GM19025 (cell line): ENCODE data around the gene TCERG1L.
"Not testable (repeated sequence)": the region's sequence is repeated elsewhere in the genome, so short reads cannot be mapped to it uniquely, and the experiment has no call there.

Experiments
- ATAC-seq: cut with Tn5 transposase; IDR thresholded peaks from one replicate; pipeline ENCODE4 v1.9.1; 2021; ENCODE audit warnings: mild to moderate bottlenecking, low read depth, moderate library complexity; ENCODE audit not compliant: unreplicated experiment

TCERG1L gene

DNA sequence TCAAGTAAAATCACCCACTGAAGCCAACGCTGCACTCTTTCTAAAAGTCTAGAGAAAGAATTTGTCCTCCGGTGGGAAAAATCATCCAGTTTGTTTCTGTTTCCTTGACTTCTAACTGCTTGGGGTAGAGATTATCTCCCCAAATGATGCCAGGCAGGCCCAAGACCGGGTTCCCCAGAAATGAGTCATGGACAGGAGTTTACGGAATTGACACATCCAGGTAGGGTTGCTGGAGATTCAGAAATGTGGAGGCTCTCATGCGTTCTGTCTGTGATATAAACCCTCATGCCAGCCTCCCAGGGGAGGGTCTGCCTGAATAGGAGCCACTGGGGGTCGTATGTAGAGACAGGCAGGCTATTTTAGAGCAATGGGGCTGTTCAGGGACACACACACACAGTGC lies 230.9 kb downstream of the TCERG1L start:
- no peak for ATAC-seq

DNA sequence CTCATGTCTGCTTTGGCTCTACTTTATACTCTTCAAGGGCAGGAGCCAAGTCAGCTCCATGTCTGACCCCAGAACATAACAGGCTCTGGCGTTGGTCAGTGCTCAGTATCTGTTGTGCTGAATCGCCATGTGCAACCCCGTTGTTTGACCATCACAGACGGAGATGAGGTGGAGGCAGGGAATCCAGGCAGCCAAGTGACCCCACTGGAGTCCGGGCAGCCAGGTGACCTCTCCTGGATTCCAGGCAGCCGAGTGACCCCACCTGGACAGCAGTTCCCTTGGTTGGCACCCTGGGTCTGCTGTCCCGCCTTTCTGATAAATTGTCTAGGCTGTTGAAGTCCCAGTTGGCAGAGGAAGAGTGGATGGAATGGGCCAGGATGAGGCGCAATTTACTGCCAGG lies 232.2 kb downstream of the TCERG1L start:
- ATAC-seq, result no peak

DNA sequence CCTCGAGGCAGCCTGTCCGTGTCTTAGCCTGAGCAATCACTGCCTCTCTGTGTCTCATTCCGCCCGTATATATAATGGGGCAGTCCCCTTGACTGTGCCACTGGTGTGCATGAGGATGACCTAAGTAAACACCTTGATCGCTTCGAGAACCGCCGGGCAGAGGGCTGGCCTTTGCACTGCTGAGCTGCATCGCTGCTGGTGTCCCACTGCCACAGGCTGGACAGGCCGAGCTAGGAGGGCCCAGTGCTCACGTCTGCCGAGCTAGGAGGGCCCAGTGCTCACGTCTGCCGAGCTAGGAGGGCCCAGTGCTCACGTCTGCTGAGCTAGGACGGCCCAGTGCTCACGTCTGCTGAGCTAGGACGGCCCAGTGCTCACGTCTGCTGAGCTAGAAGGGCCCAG lies 232.6 kb downstream of the TCERG1L start:
- ATAC-seq, result not testable (repeated sequence)

DNA sequence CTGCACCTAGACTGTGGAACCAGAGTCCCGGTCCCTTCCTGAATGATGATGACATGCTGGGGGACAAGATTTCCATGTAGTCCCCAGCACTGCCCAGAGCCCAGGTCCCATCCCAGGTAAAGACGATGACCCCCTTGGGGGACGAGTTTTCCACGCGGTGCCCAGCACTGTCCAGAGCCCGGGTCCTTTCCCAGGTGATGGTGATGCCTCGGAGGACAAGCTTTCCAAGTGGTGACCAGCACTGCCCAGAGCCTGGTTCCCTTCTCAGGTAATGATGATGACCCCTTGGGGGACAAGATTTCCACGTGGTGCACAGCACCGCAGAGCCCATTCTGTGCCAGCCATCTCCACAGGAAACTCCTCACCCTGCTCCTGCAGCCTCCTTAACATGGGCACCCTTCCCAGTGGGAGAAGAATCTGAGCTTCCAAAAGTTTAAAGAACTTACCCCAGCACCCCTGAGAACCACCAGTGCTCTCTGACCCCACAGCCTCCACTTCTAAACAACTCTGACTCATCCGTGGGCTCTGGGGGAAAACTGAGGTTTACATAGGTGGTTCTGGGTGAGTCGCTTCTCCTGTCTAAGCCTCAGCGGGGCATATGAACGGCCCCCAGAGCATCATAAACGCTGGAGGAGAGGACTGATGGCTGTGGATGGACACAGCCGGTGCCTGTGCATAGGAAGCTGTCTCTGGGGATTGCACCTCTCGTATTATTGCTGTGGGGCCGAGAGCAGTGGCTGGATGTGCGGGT lies 233.2 kb downstream of the TCERG1L start:
- ATAC-seq, result no peak

DNA sequence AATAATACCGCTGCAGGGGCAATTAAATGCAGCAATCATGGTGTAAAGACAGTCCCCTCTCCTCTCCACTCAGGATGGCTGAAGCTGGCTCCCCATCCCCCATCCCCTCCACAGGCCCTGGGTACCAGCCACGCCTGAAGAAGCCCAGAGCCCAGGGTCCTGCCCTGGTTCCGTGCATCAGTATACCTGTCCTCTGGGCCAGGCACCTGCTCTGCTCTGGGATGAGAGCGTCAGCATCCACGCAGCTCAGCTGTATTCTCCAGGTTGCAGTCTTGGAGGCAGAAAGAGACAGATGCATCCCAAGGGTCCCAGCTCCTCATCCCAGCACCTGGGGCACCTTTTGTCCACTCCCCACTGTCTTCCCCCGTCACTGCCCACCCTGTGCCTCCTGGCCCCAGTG lies 233.8 kb downstream of the TCERG1L start:
- ATAC-seq, result no peak

DNA sequence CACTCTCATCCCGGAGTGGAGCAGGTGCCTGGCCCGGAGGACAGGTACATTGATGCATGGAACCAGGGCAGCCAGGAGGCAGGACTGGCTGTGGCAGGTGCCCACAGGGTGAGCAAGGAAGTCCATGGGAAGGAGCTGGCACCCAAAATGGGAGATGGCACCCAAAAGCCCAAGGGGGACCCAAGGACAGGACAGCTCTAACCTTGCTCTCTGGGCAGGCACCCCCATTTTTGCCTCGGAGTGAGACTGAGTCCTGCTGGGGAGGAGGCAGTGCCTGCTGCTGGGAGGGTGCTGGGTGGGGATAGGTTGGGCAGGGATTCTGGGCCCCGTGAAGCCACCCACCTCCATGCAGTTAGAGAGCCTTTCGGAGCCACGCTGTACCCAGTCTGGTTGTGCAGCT lies 234.5 kb downstream of the TCERG1L start:
- ATAC-seq, result no peak

DNA sequence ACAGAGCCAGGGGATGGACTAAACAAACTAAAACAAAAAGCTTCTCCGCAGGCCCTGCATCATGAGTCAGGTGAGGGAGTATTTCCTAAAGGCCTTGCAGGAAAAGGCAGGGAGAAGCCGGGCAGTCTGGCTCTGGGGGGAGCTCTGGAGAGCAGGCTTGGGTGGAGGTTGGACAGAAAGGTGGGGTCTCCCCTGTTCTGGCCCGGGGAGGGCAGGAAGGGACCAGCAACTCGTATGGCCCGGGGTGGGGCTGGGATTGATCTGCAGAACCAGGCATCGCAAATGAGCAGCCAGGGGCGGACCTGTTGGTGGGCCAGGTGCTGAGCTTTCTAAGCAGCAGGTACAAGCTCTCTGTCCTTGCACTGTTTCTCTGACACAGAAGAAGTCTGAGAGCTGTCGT lies 235.2 kb downstream of the TCERG1L start:
- no peak for ATAC-seq

DNA sequence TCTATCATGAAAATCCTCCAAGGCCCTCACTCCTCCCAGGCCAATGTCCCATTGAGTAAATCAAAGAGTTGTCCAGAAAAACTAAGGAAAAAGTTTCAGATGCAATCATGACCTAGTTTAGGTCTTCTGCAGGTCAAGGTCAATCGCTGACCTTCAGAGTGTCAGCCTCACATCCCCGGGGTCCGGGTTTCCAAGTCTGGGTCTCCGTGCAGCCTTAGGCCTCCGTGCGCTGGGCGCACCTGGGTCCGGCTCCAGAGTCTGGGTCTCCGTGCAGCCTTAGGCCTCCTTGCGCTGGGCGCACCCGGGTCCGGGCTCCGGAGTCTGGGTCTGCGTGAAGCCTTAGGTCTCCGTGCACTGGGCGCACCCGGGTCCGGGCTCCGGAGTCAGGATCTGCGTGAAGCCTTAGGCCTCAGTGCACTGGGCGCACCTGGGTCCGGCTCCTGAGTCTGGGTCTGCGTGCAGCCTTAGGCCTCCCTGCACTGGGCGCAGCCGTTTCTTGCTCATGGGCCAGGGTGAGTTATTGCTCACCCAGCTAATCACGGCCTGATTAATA lies 236.2 kb downstream of the TCERG1L start:
- ATAC-seq, result no peak

DNA sequence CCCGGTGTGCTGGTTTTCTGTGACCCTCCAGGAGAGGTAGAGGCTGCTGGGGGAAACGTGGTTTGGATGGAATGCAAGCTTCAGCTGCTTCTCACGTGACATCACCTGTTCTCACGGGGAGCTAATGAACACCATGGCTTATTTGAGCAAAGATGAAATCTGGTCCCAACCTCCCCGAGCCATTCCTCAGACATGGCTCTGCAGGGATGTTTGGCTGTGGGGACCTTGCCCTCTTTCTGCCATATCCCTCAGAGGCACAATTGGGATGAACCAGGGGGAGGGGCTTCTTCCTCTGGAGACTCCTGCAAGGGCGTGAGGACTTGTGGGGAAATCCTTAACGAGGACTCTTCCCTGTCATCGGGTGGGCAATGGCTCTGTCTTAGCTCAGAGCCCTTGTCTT lies 236.8 kb downstream of the TCERG1L start:
- no peak for ATAC-seq

DNA sequence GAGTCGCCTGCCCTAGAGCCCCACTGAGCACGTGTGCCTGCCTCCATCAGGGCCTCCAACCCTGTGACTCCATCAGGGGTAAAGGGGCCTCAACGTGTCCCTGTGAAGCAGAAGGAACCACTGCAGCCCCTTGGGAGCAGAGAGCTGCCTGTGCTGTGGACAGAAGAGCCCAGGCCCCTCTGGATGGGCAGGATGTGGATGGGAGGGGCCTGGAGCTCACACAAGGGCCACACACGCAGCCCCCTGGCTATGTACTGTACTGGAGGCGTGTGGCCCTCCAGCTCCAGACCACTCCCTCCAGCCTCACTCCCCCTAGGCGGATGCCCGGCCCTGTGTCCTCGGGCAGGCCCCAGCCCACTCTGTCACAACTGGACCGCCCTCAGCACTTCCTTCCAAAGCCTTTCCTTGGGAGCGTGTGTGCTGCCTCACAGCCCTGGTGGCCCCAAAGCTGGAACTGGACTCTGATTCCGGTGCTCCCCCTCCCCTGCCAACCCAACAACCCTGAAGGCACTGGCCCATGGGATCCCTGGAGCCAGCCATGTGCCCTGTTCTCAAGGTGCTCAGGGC lies 238.0 kb downstream of the TCERG1L start:
- no peak for ATAC-seq

DNA sequence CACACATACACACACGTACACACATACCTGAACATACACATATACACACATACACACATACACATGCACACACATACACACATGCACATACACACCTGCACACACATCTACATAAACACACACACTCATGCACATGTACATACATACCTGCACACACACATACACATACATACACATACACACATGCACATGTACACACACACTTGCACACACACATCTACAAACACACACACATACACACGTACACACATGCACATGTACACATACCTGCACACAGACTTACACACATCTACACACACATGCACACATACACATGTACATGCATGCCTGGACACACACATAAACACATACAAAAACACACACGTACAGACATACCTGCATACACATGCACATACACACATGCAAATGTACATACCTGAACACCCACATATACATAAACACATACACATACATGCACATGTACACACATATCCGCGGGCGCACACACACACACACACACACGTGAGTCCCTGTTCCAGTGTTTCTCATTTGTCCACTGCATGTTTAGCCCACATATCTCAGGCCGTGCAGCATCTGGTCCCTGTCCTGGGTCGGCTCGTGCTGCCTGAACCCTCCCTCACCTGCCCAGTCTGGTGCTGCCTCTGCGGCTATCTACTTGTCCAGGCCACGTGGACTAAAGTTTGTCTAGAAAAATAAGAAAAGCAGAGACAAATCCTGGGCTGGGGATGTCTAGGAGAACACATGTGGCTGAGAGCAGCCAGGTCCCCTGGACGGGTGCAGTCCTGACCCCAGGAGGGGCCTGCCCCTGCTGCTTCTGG lies 238.7 kb downstream of the TCERG1L start:
- no peak for ATAC-seq

DNA sequence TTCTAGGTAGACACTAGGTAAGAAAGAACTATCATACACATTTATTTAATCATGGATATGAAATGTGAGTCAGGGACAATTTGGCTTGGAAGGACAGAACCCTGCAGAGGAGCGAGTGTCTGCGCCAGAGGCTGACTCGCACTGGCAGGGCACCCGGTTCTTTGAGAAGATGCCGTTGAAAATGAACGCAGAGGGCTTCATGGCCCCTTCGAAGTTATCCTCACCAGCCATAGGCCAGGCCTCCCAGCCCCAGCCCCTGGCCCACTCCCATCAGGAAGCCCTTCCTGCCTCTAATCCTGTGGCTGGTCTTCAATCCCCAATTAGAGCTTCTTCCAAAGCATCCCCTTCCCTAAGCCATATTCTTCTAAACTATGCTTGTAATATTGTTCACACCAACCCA lies 239.8 kb downstream of the TCERG1L start:
- ATAC-seq, result no peak

DNA sequence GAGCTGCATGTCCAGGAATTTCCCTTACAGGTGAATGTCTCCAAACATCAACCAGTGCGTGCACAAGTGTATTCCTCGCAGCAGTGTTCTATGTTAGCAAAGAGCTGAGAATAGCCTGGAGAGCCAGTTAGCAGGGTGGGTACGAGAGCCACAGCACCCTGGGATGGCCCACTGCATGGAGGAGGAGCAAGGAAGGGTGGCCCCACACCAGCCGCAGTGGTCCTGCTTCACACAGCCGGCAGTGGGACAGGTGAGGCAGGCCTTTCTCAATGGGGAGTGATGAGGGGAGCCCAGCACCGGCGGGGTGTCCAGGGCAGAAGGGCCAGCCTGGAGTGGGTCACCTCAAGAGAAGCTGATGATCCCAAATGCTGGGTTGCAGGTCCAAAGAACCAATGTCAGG lies 240.7 kb downstream of the TCERG1L start:
- no peak for ATAC-seq

DNA sequence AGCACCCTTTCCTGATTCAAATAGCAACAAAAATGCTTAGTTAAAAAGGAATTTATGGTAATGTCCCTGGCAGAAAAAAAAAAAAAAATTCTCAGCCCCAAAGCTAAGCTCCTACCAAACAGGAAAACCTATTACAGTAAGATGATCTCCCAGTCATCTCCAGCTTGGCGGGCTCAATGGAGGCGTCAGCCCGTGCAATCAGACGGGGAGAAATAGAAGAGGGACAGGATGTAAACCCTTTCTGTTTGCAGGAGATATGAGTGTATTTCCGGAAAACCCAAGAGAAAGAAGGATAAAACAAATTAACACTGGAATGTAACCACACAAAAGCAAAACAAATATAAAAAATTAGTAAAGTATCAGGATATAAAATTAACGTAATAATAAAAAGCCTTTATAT lies 242.8 kb downstream of the TCERG1L start:
- no peak for ATAC-seq

DNA sequence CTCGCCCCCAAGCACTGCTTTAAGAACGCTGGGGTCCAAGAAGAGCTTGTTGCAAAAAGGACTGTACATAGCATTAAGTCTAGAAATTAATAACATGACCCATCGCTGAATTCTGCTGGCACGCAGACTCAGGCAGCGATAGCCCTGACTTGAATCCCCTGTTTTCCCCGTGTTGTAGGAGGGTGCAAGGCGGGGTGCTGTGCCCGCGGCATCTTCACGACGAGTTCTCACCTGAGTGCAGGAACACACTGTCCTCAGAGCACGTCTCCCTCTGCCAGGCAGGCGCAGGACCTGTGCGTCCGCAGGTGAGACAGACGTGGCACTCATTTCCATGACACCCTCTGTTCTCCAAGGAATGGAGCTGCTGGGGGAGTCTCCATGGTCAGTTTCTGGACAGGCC lies 243.2 kb downstream of the TCERG1L start:
- no peak for ATAC-seq

DNA sequence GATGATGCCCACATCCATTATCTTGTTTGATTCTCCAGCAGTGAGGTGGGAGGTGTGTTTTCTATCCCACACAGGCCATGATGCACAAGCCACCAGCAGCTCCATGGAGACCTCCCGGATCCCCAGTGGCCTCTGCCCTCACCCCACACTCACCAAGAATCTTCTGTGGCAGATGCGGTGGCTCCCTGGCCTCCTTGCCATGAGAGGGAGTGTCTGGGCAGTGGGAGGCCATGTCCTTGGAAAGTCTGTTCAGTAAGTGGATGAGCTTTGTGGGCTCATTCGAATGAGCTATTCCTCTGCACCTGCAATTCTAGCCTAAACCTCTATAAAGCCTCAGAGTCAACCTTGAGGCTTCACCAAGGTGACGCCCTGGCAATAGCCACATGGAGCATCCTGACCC lies 243.8 kb downstream of the TCERG1L start:
- ATAC-seq, result no peak

DNA sequence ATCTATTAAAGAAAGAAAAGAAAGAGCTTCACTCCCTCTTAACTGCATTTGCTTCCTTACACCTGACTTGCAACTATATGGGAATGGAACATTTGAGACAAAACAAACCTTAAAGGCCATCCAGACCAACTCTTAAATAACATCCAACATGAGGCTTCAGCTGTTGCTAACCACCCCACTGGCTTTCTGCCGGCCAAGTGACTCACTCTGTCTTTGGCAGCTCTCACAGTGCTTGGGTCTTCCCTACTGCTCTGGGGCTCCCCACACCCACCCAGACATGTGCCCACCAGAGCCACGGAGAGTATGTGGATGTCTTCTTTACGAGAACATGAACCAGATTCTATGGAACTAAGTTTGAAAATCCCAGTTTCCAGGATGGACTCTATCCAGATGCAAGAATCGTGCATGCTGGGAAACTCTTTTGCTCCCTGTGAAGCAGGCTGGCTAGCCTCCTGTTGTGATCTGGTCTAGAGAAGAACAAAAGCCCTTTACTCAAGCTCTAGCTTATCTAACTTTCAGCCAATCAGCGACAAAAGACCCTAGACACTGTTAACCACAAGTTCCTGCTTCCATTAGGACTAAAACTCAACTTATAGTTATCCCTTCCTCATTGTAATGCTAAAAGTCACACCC lies 245.7 kb downstream of the TCERG1L start:
- ATAC-seq, result no peak

DNA sequence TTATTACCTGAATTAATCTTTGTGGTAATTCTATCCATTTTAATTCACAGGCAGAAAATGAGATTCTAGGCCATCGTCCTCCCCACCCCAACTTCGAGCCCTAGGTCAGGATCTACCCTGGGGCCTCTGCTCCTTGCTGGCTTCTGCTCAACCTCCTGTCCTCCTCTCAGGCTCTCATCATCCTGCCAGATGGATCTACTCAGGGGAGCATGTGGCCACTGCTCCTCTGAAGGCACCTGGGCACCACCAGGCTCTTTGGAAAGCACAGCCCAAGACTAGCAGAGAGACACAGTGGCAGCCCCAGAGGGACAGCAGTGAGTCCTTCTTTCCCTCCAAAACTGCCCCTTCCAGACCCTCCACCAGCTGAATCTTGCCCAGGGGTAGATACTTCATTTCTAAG lies 248.2 kb downstream of the TCERG1L start:
- no peak for ATAC-seq

DNA sequence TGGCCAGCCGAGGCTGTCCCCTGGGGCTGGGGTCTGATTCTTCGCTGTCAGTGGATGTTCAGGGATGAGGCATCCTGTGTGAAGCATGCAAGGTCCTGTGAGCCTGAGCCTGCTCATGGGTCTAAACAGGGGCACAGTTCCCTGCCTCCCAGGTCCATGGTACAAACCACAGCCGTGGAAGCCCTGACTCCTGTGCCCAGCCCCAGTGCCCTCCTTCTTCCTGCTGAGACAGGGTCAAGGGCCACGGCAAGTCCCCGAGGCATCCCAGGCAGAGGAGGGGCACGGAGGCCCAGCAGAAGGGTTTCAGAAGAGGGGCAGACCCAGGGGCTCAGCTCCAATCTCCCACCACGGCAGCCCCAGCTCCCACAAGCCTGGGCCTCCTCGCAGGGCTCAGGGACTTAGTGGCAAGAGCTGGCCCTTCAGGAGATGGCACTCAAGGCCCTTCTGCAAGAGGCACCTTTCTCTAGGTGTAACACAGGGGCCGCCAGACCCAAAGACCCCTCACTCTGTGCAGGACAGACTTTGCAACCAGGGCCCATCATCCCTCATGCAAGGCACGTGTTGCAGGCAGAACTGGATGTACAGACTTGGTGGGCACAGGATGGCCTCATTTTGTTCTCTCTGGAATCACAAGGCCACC lies 248.8 kb downstream of the TCERG1L start:
- no peak for ATAC-seq

DNA sequence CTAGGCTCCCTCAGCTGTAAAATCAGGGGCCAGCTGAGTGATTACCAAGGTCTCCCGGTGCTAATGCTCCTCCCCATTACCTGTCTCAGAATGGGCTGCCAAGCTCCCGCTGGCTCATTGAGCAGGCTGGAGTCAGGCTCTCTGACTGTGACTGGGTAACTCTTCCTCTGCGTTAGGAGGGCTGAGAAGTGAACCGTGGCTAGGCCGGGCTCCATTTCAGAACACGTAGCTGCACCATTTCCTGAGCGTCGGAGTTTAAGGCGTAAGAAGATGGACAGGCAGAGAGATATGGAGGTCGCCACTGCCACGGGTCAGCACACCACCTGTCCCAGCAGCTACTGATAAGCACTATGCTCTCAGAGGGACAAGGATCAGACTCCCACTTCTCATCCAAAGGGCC lies 250.3 kb downstream of the TCERG1L start:
- ATAC-seq, result no peak
